ENCODE results near the gene AGBL5. TPM values are rescaled to one million over a fixed set of nuclear protein-coding genes. Genes with fewer than 3 reads are reported as not detected.

Gene AGBL5
- polyA plus RNA-seq, 1 donor (not counting 4 experiments of a cell fraction or from before 2014, with no cell fraction given), result 25.5 TPM

DNA sequence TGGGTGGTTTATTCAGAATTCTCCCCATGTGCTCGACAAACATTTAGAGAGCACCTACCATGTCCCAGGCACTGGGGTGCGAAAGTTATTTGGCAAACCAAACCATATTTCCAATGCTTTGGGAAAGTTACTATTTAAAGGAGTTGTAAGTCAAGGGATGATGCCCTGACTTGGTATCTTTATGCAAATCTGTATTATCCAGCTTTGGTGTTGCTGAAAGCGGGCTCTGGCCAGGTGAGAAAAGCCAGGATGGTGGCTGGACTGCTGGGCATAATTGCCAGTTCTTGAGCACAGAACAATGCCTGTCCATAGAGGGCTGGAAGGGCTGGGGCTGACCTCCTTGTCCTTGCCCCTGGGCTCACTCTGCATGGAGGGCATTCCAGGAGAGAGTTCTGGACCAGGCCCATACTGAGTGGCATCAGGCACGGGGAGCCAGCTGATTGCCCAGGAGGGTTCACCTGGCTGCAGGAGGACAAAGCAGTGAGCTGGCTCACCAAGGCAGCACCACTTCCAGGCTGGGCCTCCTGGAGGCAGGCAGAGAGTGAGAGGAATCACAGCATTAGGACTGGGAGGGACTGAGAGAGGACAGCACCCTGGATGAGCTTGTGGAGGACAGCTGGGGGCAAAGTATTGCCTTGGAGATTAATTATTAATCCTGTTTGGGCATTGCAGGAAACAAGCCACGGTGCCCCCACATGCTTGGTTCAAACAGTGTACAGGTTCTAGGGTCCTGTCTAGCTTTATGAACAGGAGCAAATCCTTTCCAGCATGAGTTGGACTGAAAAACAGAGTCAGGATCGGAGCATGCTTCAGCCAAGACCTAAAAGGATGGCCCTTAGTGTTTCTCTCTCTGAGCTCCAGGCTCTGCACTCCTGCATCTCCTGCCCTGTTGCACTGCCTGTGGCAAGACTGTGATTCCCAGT is 42.2 kb downstream of the AGBL5 start:
- dilution Hi-C loops (cut with MboI; ENCODE audit: extremely low pct_ligation_motif_present, low sequenced_read_pairs), result no loop called here

DNA sequence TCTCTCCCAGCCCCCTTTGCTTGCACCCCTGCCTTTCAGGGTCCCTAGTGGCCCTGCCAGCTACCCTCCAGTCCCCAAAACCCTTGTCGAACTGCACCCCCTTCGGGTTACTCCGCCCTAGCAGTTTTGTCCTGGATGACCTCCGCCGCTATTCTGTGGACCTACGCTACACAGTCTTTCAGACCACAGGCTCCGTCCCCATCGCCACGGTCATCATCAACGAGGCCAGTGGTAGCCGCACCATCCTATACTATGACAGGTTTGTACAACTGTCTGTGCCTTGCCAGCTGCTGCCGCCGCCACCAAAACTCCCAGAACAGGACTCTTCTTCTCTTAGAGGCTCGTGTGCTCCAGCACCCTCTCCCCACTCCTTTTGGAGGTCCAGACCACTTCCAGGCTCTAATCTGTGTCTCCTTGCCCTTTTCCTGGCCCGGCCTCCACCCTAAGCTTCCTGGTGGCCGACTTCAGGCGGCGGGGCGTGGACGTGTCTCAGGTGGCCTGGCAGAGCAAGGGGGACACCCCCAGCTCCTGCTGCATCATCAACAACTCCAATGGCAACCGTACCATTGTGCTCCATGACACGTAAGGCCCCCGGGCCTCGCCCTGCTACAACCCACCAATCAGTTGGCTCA is 43.0 kb downstream of the AGBL5 start:
- Histone ChIP-seq H3K4me2 (ENCODE audit: control insufficient read depth, extremely low read depth, insufficient read depth, low read depth, low read length) (no peak overlapping the region), H3K9me1 (ENCODE audit: control insufficient read depth, extremely low read depth, insufficient read depth, low read length) (no peaks in the 10 kb centered on the region), H3K4me1 (ENCODE audit: control insufficient read depth, extremely low read depth, insufficient read depth, low read length) (peaks cover 4% of the 10 kb centered on the region), H2AFZ (ENCODE audit: control insufficient read depth, low read length) (no peak overlapping the region), H3K36me3 (ENCODE audit: control insufficient read depth in 2 of 2, extremely low read depth in 1 of 2, insufficient read depth in 2 of 2, low read length in 2 of 2) (no peaks in the 10 kb centered on the region), H3K9ac (ENCODE audit: control insufficient read depth, extremely low read depth, insufficient read depth, low read length) (no peak overlapping the region), H3K9me3 (ENCODE audit: control insufficient read depth, low read depth, low read length) (no peaks in the 10 kb centered on the region), H3K4me3 (ENCODE audit: control insufficient read depth in 2 of 3, extremely low read depth in 1 of 3, insufficient read depth in 2 of 3, low read depth in 1 of 3, low read length in 3 of 3) (no peak overlapping the region), H4K20me1 (ENCODE audit: control insufficient read depth, extremely low read depth, insufficient read depth, low read length) (peaks cover 2% of the 10 kb centered on the region), H3K27ac (ENCODE audit: control insufficient read depth, insufficient read depth, low read length) (no peak overlapping the region), H3K27me3 (ENCODE audit: control insufficient read depth, extremely low read depth, insufficient read depth, low read length) (no peaks in the 10 kb centered on the region), H3K79me2 (ENCODE audit: control insufficient read depth, insufficient read depth, low read length) (no peaks in the 10 kb centered on the region)
- FAIRE-seq, result no peak
- dilution Hi-C loops (cut with MboI; ENCODE audit: extremely low pct_ligation_motif_present, low sequenced_read_pairs), result no loop called here
- DNase-seq (ENCODE audit: low read depth, low spot score), result no peak
- TF ChIP-seq, protein P1, sequence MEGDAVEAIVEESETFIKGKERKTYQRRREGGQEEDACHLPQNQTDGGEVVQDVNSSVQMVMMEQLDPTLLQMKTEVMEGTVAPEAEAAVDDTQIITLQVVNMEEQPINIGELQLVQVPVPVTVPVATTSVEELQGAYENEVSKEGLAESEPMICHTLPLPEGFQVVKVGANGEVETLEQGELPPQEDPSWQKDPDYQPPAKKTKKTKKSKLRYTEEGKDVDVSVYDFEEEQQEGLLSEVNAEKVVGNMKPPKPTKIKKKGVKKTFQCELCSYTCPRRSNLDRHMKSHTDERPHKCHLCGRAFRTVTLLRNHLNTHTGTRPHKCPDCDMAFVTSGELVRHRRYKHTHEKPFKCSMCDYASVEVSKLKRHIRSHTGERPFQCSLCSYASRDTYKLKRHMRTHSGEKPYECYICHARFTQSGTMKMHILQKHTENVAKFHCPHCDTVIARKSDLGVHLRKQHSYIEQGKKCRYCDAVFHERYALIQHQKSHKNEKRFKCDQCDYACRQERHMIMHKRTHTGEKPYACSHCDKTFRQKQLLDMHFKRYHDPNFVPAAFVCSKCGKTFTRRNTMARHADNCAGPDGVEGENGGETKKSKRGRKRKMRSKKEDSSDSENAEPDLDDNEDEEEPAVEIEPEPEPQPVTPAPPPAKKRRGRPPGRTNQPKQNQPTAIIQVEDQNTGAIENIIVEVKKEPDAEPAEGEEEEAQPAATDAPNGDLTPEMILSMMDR (optimal IDR thresholded peaks at IDR 0.05 in 1 of 3, IDR thresholded peaks at IDR 0.05 in 1 of 3, conservative IDR thresholded peaks at IDR 0.05 in 1 of 3; ENCODE audit: extremely low read depth in 1 of 3, insufficient read depth in 2 of 3, low read length in 3 of 3), result no peak
- TF ChIP-seq EZH2 (IDR thresholded peaks at IDR 0.05; ENCODE audit: low read length), result no peak

More for the DNA sequence above, 42.2 kb downstream of the AGBL5 start:
- Histone ChIP-seq H3K9me3 (ENCODE audit: control insufficient read depth, low read depth, low read length) (no peaks in the 10 kb centered on the region), H3K9ac (ENCODE audit: control insufficient read depth, extremely low read depth, insufficient read depth, low read length) (no peak overlapping the region), H4K20me1 (ENCODE audit: control insufficient read depth, extremely low read depth, insufficient read depth, low read length) (no peaks in the 10 kb centered on the region), H3K27ac (ENCODE audit: control insufficient read depth, insufficient read depth, low read length) (no peak overlapping the region), H3K4me1 (ENCODE audit: control insufficient read depth, extremely low read depth, insufficient read depth, low read length) (peaks cover 4% of the 10 kb centered on the region), H3K27me3 (ENCODE audit: control insufficient read depth, extremely low read depth, insufficient read depth, low read length) (no peaks in the 10 kb centered on the region), H2AFZ (ENCODE audit: control insufficient read depth, low read length) (no peak overlapping the region), H3K4me2 (ENCODE audit: control insufficient read depth, extremely low read depth, insufficient read depth, low read depth, low read length) (no peak overlapping the region), H3K79me2 (ENCODE audit: control insufficient read depth, insufficient read depth, low read length) (no peaks in the 10 kb centered on the region), H3K36me3 (ENCODE audit: control insufficient read depth in 2 of 2, extremely low read depth in 1 of 2, insufficient read depth in 2 of 2, low read length in 2 of 2) (no peaks in the 10 kb centered on the region), H3K4me3 (ENCODE audit: control insufficient read depth in 2 of 3, extremely low read depth in 1 of 3, insufficient read depth in 2 of 3, low read depth in 1 of 3, low read length in 3 of 3) (no peak overlapping the region), H3K9me1 (ENCODE audit: control insufficient read depth, extremely low read depth, insufficient read depth, low read length) (no peaks in the 10 kb centered on the region)
- FAIRE-seq (no peak), DNase-seq (ENCODE audit: low read depth, low spot score) (no peak)
- TF ChIP-seq, protein P1 (optimal IDR thresholded peaks at IDR 0.05 in 1 of 3, IDR thresholded peaks at IDR 0.05 in 1 of 3, conservative IDR thresholded peaks at IDR 0.05 in 1 of 3; ENCODE audit: extremely low read depth in 1 of 3, insufficient read depth in 2 of 3, low read length in 3 of 3), result no peak
- no peak for TF ChIP-seq EZH2 (IDR thresholded peaks at IDR 0.05; ENCODE audit: low read length)
